ENCODE results near the gene RPTOR.

DNA sequence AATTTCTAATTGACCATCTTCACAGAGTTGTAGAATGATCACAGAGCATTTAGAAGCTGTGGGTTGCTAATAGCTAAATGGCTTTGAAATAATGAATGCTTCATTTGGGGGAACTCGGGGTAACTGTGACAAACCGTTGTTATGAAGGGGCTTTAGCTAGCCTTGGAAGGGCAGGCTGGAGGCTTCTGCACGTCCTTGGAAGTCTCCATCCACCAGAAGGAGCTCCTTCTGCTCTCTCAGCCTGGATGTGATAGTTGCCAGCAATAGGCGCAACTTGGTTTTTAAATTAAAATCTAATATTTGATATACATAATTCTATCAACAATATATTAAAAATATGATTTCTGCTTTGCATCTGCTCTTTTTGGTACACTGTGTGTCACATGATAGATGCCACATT is 200.5 kb downstream of the RPTOR start:
- no peak for TF ChIP-seq CTCF (IDR thresholded peaks at IDR 0.05 in 4 of 5, conservative IDR thresholded peaks at IDR 0.05 in 1 of 5)
- no peak for TF ChIP-seq POLR2A (IDR thresholded peaks at IDR 0.05)

Measured in gastrocnemius medialis (tissue), 4 donors.